Measurements from ENCODE around the gene HSPB6. TPM values are rescaled to one million over a fixed set of nuclear protein-coding genes. Genes with fewer than 3 reads are reported as not detected.

Gene HSPB6
- total and polyA plus RNA-seq, 2 of the 8 experiments (the other 6 are each of a cell fraction or from before 2014, with no cell fraction given) = 0.91 TPM; not detected in 1

DNA sequence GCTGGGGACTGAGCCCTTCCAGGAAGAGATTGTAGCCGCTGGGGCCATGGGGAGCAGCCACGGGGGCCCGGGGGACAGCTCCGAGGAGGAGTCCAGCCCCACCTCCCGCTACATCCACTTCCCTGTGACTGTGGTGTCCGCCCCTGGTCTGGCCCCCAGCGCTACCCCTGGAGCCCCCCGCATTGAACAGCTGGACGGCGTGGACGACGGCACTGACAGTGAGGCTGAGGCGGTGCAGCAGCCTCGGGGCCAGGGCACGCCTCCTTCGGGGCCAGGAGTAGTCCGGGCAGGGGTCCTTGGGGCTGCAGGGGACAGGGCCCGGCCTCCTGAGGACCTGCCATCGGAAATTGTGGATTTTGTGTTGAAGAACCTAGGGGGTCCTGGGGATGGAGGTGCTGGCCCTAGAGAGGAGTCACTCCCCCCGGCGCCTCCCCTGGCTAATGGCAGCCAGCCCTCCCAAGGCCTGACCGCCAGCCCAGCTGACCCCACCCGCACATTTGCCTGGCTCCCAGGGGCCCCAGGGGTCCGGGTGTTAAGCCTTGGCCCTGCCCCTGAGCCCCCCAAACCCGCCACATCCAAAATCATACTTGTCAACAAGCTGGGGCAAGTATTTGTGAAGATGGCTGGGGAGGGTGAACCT, 24.2 kb downstream of the HSPB6 start:
- Histone ChIP-seq H3K4me2 (ENCODE audit: insufficient read depth in 1 of 2, low read depth in 2 of 2, low read length in 2 of 2) (no peak overlapping the region), H3K23me2 (ENCODE audit: low read depth, low read length) (no peaks in the 10 kb centered on the region), H3K4ac (replicated peaks; ENCODE audit: insufficient read length, low read depth, low read length) (no peak overlapping the region), H3K9ac (replicated peaks in 1 of 4; ENCODE audit: extremely low read depth in 1 of 4, low read depth in 3 of 4, low read length in 3 of 4) (no peak overlapping the region), H2BK12ac (ENCODE audit: low read depth, low read length) (no peak overlapping the region), H2BK5ac (ENCODE audit: low read depth, low read length) (no peak overlapping the region), H3K27ac (ENCODE audit: low read depth, low read length) (no peak overlapping the region), H2AK5ac (ENCODE audit: low read depth, low read length) (no peak overlapping the region), H3K18ac (ENCODE audit: extremely low read depth, low read length) (no peak overlapping the region), H3K79me1 (ENCODE audit: low read depth, low read length) (no peaks in the 10 kb centered on the region), H2BK15ac (ENCODE audit: low read length) (no peak overlapping the region), H3K4me3 (ENCODE audit: extremely low read depth in 1 of 4, insufficient read depth in 2 of 4, low read depth in 3 of 4, low read length in 4 of 4) (no peak overlapping the region), H4K8ac (ENCODE audit: extremely low read depth, insufficient read depth, low read length) (no peak overlapping the region; the same call in 1 of the 2 replicates), H4K20me1 (replicated peaks in 1 of 2; ENCODE audit: control insufficient read depth in 1 of 2, insufficient read depth in 2 of 2, low read length in 2 of 2) (peaks cover 12 to 18% of the 10 kb centered on the region in 2 experiments), H3K9me3 (ENCODE audit: insufficient read depth in 2 of 2, low read depth in 1 of 2, low read length in 1 of 2) (no peaks in the 10 kb centered on the region), H3K79me2 (ENCODE audit: control insufficient read depth in 1 of 2, insufficient read depth in 2 of 2, low read length in 2 of 2) (no peaks in the 10 kb centered on the region), H2BK120ac (replicated peaks; ENCODE audit: low read depth, low read length) (no peak overlapping the region), H2BK20ac (ENCODE audit: low read length) (no peak overlapping the region), H3K4me1 (replicated peaks in 1 of 4; ENCODE audit: control insufficient read depth in 3 of 4, insufficient read depth in 4 of 4, low read length in 3 of 4) (no peaks in the 10 kb centered on the region), H4K91ac (replicated peaks; ENCODE audit: insufficient read length, low read length) (no peak overlapping the region), H3K23ac (ENCODE audit: insufficient read length) (no peak overlapping the region), H4K5ac (ENCODE audit: insufficient read length, low read depth, low read length) (no peak overlapping the region), H3K14ac (ENCODE audit: insufficient read length) (no peak overlapping the region), H3K56ac (replicated peaks; ENCODE audit: insufficient read length, low read depth, low read length) (no peak overlapping the region), H3K36me3 (ENCODE audit: control insufficient read depth in 2 of 4, insufficient read depth in 4 of 4, low read length in 3 of 4) (peaks cover 20 to 61% (median 55%) of the 10 kb centered on the region in 4 experiments), H2AFZ (ENCODE audit: low read length) (no peak overlapping the region), H3K27me3 (replicated peaks in 1 of 4; ENCODE audit: control insufficient read depth in 3 of 4, extremely low read depth in 1 of 4, insufficient read depth in 3 of 4, low read length in 3 of 4) (no peaks in the 10 kb centered on the region)
- DNase-seq (ENCODE audit: low read depth in 1 of 2, low spot score in 2 of 2) = no peak
- WGBS, 2 experiments (ENCODE audit: extremely low coverage in 1 of 2, insufficient coverage in 1 of 2, insufficient read length in 1 of 2, insufficient replicate concordance in 2 of 2, low coverage in 1 of 2, low lambda C conversion rate in 2 of 2, missing lambda C conversion rate in 1 of 2) = 95% methylated on average over 13 of the region's 25 CpGs; no CpG with 5 or more reads in 1 of the 2 experiments
- FAIRE-seq = no peak
- ChIA-PET CTCF (ENCODE audit: partially characterized antibody) (interaction anchor here (0.9 kb wide), 1 partner anchor 9 kb away, joined by 3 read pairs; the partner anchor contains the start of gene IGFLR1), POLR2A (ENCODE audit: partially characterized antibody) (interaction anchor here (1.2 to 3.4 kb wide), 3 partner anchors 7 to 13 kb away, joined by 5 to 14 read pairs (median 5); partner anchors contain the start of genes PSENEN and U2AF1L4)
- no peak for TF ChIP-seq HDAC2 (IDR thresholded peaks at IDR 0.05; ENCODE audit: borderline replicate concordance in 1 of 2, low read depth in 2 of 2, low read length in 2 of 2)
- no peak for TF ChIP-seq TBP (IDR thresholded peaks at IDR 0.05; ENCODE audit: low read depth, low read length)

Data from H1 (cell line).